IMR-90 (cell line): Measurements from ENCODE around the gene HLX. TPM values are rescaled to one million over a fixed set of nuclear protein-coding genes. Genes with fewer than 3 reads are reported as not detected.

Experiments used
- ATAC-seq: fragments of 200-7000 bp; cut with Tn5 transposase; 2 replicates; pipeline ENCODE4 v1.9.1; 2020; ENCODE audit warnings: low read depth, mild to moderate bottlenecking, moderate library complexity
- BruUV-seq: library from RNA; stranded (reverse); fragments of 400-500 nt; replicated peaks from 2 replicates; lab custom pipeline; 2021; lab: Mats Ljungman, UMichigan
- CTCF ChIA-PET: fragments of 300-600 bp; formaldehyde crosslinking; extraction: SDS; loops from one replicate; lab custom pipeline; 2021; ENCODE audit warnings: antibody characterized with exemption; lab: Yijun Ruan, JAX
- POLR2A ChIA-PET: fragments of 300-600 bp; sonication (Branson Sonifier 250); formaldehyde crosslinking; loops from one replicate; lab custom pipeline; 2022; ENCODE audit warnings: antibody characterized with exemption; ENCODE audit not compliant: unreplicated experiment; lab: Charles Lee
- DNase-seq: peaks from one replicate; pipeline ENCODE4 v3.0.0; 2013
- H2AFZ ChIP-seq: replicated peaks from 2 replicates; pipeline ENCODE3; 2013; ENCODE audit warnings: low read length, mild to moderate bottlenecking; ENCODE audit not compliant: poor library complexity
- H2AK5ac ChIP-seq: 2 replicates; pipeline ENCODE4 v1.6.1; 2013; ENCODE audit warnings: low read depth, low read length, inconsistent platforms
- H2AK9ac ChIP-seq: replicated peaks from 2 replicates; pipeline ENCODE3; 2013; ENCODE audit warnings: mild to moderate bottlenecking, low read depth, low read length, moderate library complexity; ENCODE audit not compliant: poor library complexity
- H2BK120ac ChIP-seq: 2 replicates; pipeline ENCODE4 v1.6.1; 2013; ENCODE audit warnings: low read depth, low read length, inconsistent platforms
- H2BK15ac ChIP-seq: 3 replicates; pipeline ENCODE4 v1.6.1; 2013; ENCODE audit warnings: low read depth, low read length, inconsistent platforms
- H2BK20ac ChIP-seq: 2 replicates; pipeline ENCODE4 v1.6.1; 2013; ENCODE audit warnings: low read depth, mild to moderate bottlenecking, inconsistent platforms, low read length, moderate library complexity
- H2BK5ac ChIP-seq: 2 replicates; pipeline ENCODE4 v1.6.1; 2013; ENCODE audit warnings: mild to moderate bottlenecking, low read depth, low read length, inconsistent platforms; ENCODE audit not compliant: poor library complexity, severe bottlenecking
- H3K14ac ChIP-seq: replicated peaks from 2 replicates; pipeline ENCODE4 v1.6.1; 2013; ENCODE audit warnings: low read depth, low read length, inconsistent platforms
- H3K18ac ChIP-seq: 2 replicates; pipeline ENCODE4 v1.6.1; 2013; ENCODE audit warnings: low read depth, low read length, control low read depth
- H3K23ac ChIP-seq: 2 replicates; pipeline ENCODE4 v1.6.1; 2013; ENCODE audit warnings: low read depth, low read length, inconsistent platforms
- H3K27ac ChIP-seq: 2 replicates; pipeline ENCODE4 v1.5.1; 2013; ENCODE audit warnings: mild to moderate bottlenecking, control low read depth, low read length; ENCODE audit not compliant: insufficient read depth
- H3K27me3 ChIP-seq: 2 replicates; pipeline ENCODE4 v1.6.1; 2013; ENCODE audit warnings: low read length; ENCODE audit not compliant: control insufficient read depth, insufficient read depth
- H3K36me3 ChIP-seq: 2 replicates; pipeline ENCODE4 v1.6.1; 2013; ENCODE audit warnings: low read length, mixed read lengths; ENCODE audit not compliant: control insufficient read depth, insufficient read depth
- H3K4ac ChIP-seq: 2 replicates; pipeline ENCODE4 v1.6.1; 2013; ENCODE audit warnings: low read depth, low read length, inconsistent platforms
- H3K4me1 ChIP-seq: 2 replicates; pipeline ENCODE4 v1.6.1; 2013; ENCODE audit warnings: low read length, mixed read lengths; ENCODE audit not compliant: control insufficient read depth, insufficient read depth
- H3K4me2 ChIP-seq: 2 replicates; pipeline ENCODE4 v1.6.1; 2013; ENCODE audit warnings: low read depth, mild to moderate bottlenecking, control low read depth, low read length, moderate library complexity
- H3K4me3 ChIP-seq: 2 replicates; pipeline ENCODE4 v1.5.1; 2013; ENCODE audit warnings: low read depth, mild to moderate bottlenecking, control low read depth, low read length, moderate library complexity; ENCODE audit not compliant: insufficient read depth
- H3K56ac ChIP-seq: 2 replicates; pipeline ENCODE4 v1.6.1; 2013; ENCODE audit warnings: low read length, inconsistent platforms; ENCODE audit not compliant: insufficient read depth; ENCODE audit errors: extremely low read depth
- H3K79me1 ChIP-seq, 2 experiments: 2 replicates each; pipeline ENCODE4 v1.6.1; 2013; ENCODE audit warnings: low read length in 2 of 2, inconsistent platforms in 1 of 2, low read depth in 1 of 2
- H3K9ac ChIP-seq: 2 replicates; pipeline ENCODE4 v1.6.1; 2013; ENCODE audit warnings: low read depth, low read length, control low read depth
- H3K9me1 ChIP-seq: 2 replicates; pipeline ENCODE4 v1.6.1; 2013; ENCODE audit warnings: low read length, inconsistent platforms; ENCODE audit not compliant: insufficient read depth
- H3K9me3 ChIP-seq: 2 replicates; pipeline ENCODE4 v1.6.1; 2013; ENCODE audit warnings: low read length; ENCODE audit not compliant: control insufficient read depth, insufficient read depth
- H4K20me1 ChIP-seq: 2 replicates; pipeline ENCODE4 v1.6.1; 2013; ENCODE audit warnings: low read length, inconsistent platforms; ENCODE audit not compliant: insufficient read depth
- H4K5ac ChIP-seq: 2 replicates; pipeline ENCODE4 v1.6.1; 2013; ENCODE audit warnings: mild to moderate bottlenecking, low read depth, low read length, control low read depth
- H4K8ac ChIP-seq, 2 experiments: 2 replicates each; pipeline ENCODE4 v1.6.1; 2013; ENCODE audit warnings: low read depth in 2 of 2, low read length in 2 of 2, control low read depth in 1 of 2, inconsistent platforms in 1 of 2
- H4K91ac ChIP-seq: 2 replicates; pipeline ENCODE4 v1.6.1; 2013; ENCODE audit warnings: low read depth, low read length, inconsistent platforms; ENCODE audit not compliant: insufficient read depth
- CEBPB ChIP-seq: IDR thresholded peaks from 2 replicates; pipeline ENCODE4 v1.6.1; 2012; ENCODE audit warnings: low read depth, low read length, improper control_type of control experiment
- FOS ChIP-seq: fragments of 150-350 bp; IDR thresholded peaks from 2 replicates; pipeline ENCODE4 v1.6.1; 2016; ENCODE audit warnings: low read depth, low read length
- MAZ ChIP-seq: IDR thresholded peaks from 2 replicates; pipeline ENCODE4 v1.6.1; 2012; ENCODE audit warnings: low read depth, mild to moderate bottlenecking, low read length, improper control_type of control experiment, moderate library complexity, borderline replicate concordance
- POLR2A ChIP-seq: IDR thresholded peaks from 2 replicates; pipeline ENCODE4 v1.6.1; 2012; ENCODE audit warnings: mild to moderate bottlenecking, low read depth, low read length
- RAD21 ChIP-seq: IDR thresholded peaks from 2 replicates; pipeline ENCODE4 v1.6.1; 2012; ENCODE audit warnings: low read length, improper control_type of control experiment
- RCOR1 ChIP-seq: IDR thresholded peaks from 2 replicates; pipeline ENCODE4 v1.6.1; 2012; ENCODE audit warnings: mild to moderate bottlenecking, low read length, improper control_type of control experiment; ENCODE audit not compliant: insufficient replicate concordance
- RFX5 ChIP-seq: IDR thresholded peaks from 2 replicates; pipeline ENCODE4 v1.8.0; 2012; ENCODE audit warnings: low read depth, mild to moderate bottlenecking, low read length, moderate library complexity
- SMC3 ChIP-seq: fragments of 150-350 bp; IDR thresholded peaks from 2 replicates; pipeline ENCODE4 v1.6.1; 2016; ENCODE audit warnings: low read depth, mild to moderate bottlenecking, antibody characterized with exemption, low read length, moderate library complexity
- WGBS, 2 experiments: methylation state at CpG; one replicate each; pipeline versions ENCODE4 v1.1.5 to v1.1.7; 2013; ENCODE audit warnings: missing lambda C conversion rate in 2 of 2; ENCODE audit not compliant: insufficient read length in 1 of 2; ENCODE audit errors: extremely low coverage in 2 of 2; 5-methylcytosine and 5-hydroxymethylcytosine counted together
- dilution Hi-C: fragments of 300-500 bp; cut with HindIII; formaldehyde crosslinking; loops from one replicate; pipeline ENCODE4 v1.14.3; 2018; ENCODE audit warnings: low sequenced_read_pairs; ENCODE audit not compliant: unreplicated experiment
- in situ Hi-C: fragments of 300-500 bp; cut with MboI; formaldehyde crosslinking; loops from 3 replicates; pipeline ENCODE4 v1.14.3; 2019; ENCODE audit warnings: low sequenced_read_pairs, inconsistent platforms, mixed read lengths
- intact Hi-C: fragments of 100-400 bp; cut with micrococcal nuclease; formaldehyde crosslinking; loops from 2 replicates; pipeline ENCODE4 v1.10.0; 2022
- polyA plus RNA-seq, 3 experiments: library from polyadenylated mRNA; depleted of rRNA; stranded (reverse); fragments of >200 nt; gene quantifications; 2 replicates each; pipeline ENCODE4 v1.2.3, GENCODE V29; 2012; ENCODE audit warnings: low replicate concordance in 1 of 3
- total RNA-seq: library from RNA; depleted of rRNA; stranded (reverse); fragments of >200 nt; gene quantifications from 2 replicates; pipeline ENCODE4 v1.2.3, GENCODE V29; 2012
- TF ChIP-seq, protein P1 (sequence below): conservative IDR thresholded peaks from 2 replicates; pipeline ENCODE4 v1.5.1; 2012; ENCODE audit warnings: mild to moderate bottlenecking, low read depth, low read length, improper control_type of control experiment
- TF ChIP-seq, protein P2 (sequence below): fragments of 150-350 bp; IDR thresholded peaks from 2 replicates; pipeline ENCODE4 v1.6.1; 2017; ENCODE audit warnings: mild to moderate bottlenecking, antibody characterized with exemption, low read length, low read depth

The HLX gene
- total and polyA plus RNA-seq, 2 of the 4 experiments (the other 2 are of a cell fraction) = 4.3 to 6.1 TPM

DNA sequence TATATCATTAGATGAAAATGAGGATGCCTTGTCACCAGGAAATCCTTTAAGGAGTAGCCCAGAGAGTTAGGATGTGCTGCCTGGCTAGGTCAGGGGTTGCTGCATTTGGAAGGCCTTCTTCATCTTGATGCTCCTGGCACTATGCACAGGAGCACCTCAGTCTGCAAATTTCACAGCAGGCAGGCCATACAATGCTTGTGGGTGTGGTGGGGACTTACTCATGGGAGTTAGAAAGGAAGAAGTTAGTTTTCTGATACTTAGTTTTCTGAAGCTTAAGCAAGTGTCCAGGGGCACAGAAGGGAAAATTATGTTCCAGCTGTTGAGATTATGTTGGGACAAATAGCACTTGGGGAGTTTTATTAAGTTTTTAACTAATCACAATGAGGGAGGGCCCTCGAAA lies 11.4 kb downstream of the HLX start:
- Histone ChIP-seq H2BK20ac (no peak overlapping the region), H3K4me3 (no peak overlapping the region), H3K4me1 (no peaks in the 10 kb centered on the region), H3K27me3 (peaks cover 36% of the 10 kb centered on the region), H2AK9ac (no peak overlapping the region), H2BK120ac (no peak overlapping the region), H2AFZ (no peak overlapping the region), H3K9me1 (no peaks in the 10 kb centered on the region), H2AK5ac (no peak overlapping the region), H3K27ac (no peak overlapping the region), H3K36me3 (peaks cover 10% of the 10 kb centered on the region; the same call in 1 of the 2 replicates), H4K8ac (no peak overlapping the region), H2BK5ac (no peak overlapping the region), H3K9me3 (peaks cover 24% of the 10 kb centered on the region), H3K4me2 (no peak overlapping the region), H3K23ac (no peak overlapping the region), H4K20me1 (no peaks in the 10 kb centered on the region), H3K79me1 (no peaks in the 10 kb centered on the region), H3K56ac (no peak overlapping the region), H4K5ac (no peak overlapping the region), H3K18ac (no peak overlapping the region), H3K4ac (no peak overlapping the region), H2BK15ac (no peak overlapping the region), H3K14ac (no peak overlapping the region), H4K91ac (no peak overlapping the region), H3K9ac (no peak overlapping the region)
- BruUV-seq = no TSS peak
- DNase-seq (no peak), ATAC-seq (no peak)
- in situ Hi-C loops = no loop called here
- WGBS, 2 experiments = no CpG with 5 or more reads among the region's 1 CpG
- CTCF ChIA-PET = no interaction called here
- POLR2A ChIA-PET = no interaction called here
- dilution Hi-C loops = no loop called here
- TF ChIP-seq MAZ (no peak), RAD21 (no peak), RCOR1 (no peak), POLR2A (no peak), RFX5 (no peak), CEBPB (no peak), FOS (no peak), SMC3 (no peak)
- TF ChIP-seq, protein P1, sequence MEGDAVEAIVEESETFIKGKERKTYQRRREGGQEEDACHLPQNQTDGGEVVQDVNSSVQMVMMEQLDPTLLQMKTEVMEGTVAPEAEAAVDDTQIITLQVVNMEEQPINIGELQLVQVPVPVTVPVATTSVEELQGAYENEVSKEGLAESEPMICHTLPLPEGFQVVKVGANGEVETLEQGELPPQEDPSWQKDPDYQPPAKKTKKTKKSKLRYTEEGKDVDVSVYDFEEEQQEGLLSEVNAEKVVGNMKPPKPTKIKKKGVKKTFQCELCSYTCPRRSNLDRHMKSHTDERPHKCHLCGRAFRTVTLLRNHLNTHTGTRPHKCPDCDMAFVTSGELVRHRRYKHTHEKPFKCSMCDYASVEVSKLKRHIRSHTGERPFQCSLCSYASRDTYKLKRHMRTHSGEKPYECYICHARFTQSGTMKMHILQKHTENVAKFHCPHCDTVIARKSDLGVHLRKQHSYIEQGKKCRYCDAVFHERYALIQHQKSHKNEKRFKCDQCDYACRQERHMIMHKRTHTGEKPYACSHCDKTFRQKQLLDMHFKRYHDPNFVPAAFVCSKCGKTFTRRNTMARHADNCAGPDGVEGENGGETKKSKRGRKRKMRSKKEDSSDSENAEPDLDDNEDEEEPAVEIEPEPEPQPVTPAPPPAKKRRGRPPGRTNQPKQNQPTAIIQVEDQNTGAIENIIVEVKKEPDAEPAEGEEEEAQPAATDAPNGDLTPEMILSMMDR = no peak
- TF ChIP-seq, protein P2, sequence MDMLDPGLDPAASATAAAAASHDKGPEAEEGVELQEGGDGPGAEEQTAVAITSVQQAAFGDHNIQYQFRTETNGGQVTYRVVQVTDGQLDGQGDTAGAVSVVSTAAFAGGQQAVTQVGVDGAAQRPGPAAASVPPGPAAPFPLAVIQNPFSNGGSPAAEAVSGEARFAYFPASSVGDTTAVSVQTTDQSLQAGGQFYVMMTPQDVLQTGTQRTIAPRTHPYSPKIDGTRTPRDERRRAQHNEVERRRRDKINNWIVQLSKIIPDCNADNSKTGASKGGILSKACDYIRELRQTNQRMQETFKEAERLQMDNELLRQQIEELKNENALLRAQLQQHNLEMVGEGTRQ = no peak
- intact Hi-C loops = no loop called here
